ENCODE measurements around the gene GLIS2.

GLIS2 gene

DNA sequence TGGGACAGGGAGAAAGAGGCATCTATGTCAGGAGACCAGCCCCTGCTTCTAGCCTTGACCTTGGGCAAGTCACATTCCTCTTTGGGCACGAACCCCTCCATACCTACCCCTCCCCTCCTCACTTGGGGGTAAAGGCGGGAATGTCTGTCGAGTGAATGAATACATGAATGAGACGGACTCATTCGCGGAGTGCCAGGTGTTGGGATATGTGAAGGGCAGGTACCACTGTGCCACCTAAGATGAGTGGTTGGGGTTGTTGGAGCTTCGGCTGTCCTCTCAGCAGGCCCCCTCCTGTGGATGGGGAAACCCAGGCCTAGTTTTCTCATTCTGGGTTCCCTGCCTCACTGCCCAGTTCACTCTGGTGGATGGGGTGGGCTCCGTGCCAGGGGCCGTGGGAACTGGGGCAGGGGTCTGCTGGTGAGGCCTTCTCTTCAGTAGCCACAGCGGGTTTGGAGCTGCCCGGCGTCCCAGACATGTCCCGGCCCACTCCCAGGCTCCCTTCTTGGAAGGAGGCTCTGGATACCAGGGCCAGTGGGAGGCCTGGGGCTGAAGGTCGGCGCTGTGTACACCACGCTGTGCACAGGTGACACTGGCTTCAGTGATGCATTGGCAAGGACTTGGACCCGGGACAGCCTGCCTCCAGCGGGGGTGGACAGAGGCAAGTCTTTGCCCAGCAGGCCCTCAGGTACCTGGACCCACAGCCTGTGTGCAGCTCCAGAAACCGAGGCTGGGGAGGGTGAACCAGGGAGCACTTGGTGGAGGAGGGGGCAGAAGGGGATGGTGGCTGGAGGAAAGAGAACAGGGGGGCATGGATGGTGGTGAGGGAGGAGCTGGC is 5.6 kb downstream of the GLIS2 start:
- TF ChIP-seq FOXP2 (optimal IDR thresholded peaks at IDR 0.05; ENCODE audit: borderline replicate concordance, extremely low read depth, extremely low read length, insufficient read depth) (no peak), POLR2AphosphoS5 (IDR thresholded peaks at IDR 0.05; ENCODE audit: low read depth, low read length) (no peak), SIN3A (IDR thresholded peaks at IDR 0.05; ENCODE audit: borderline replicate concordance, insufficient read depth, low read length) (no peak), TAF1 (IDR thresholded peaks at IDR 0.05; ENCODE audit: borderline replicate concordance, insufficient read depth, low read length) (no peak)
- TF ChIP-seq, protein P1, sequence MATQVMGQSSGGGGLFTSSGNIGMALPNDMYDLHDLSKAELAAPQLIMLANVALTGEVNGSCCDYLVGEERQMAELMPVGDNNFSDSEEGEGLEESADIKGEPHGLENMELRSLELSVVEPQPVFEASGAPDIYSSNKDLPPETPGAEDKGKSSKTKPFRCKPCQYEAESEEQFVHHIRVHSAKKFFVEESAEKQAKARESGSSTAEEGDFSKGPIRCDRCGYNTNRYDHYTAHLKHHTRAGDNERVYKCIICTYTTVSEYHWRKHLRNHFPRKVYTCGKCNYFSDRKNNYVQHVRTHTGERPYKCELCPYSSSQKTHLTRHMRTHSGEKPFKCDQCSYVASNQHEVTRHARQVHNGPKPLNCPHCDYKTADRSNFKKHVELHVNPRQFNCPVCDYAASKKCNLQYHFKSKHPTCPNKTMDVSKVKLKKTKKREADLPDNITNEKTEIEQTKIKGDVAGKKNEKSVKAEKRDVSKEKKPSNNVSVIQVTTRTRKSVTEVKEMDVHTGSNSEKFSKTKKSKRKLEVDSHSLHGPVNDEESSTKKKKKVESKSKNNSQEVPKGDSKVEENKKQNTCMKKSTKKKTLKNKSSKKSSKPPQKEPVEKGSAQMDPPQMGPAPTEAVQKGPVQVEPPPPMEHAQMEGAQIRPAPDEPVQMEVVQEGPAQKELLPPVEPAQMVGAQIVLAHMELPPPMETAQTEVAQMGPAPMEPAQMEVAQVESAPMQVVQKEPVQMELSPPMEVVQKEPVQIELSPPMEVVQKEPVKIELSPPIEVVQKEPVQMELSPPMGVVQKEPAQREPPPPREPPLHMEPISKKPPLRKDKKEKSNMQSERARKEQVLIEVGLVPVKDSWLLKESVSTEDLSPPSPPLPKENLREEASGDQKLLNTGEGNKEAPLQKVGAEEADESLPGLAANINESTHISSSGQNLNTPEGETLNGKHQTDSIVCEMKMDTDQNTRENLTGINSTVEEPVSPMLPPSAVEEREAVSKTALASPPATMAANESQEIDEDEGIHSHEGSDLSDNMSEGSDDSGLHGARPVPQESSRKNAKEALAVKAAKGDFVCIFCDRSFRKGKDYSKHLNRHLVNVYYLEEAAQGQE (IDR thresholded peaks at IDR 0.05; ENCODE audit: insufficient read depth in 1 of 2, low read depth in 2 of 2, low read length in 2 of 2), result no peak

DNA sequence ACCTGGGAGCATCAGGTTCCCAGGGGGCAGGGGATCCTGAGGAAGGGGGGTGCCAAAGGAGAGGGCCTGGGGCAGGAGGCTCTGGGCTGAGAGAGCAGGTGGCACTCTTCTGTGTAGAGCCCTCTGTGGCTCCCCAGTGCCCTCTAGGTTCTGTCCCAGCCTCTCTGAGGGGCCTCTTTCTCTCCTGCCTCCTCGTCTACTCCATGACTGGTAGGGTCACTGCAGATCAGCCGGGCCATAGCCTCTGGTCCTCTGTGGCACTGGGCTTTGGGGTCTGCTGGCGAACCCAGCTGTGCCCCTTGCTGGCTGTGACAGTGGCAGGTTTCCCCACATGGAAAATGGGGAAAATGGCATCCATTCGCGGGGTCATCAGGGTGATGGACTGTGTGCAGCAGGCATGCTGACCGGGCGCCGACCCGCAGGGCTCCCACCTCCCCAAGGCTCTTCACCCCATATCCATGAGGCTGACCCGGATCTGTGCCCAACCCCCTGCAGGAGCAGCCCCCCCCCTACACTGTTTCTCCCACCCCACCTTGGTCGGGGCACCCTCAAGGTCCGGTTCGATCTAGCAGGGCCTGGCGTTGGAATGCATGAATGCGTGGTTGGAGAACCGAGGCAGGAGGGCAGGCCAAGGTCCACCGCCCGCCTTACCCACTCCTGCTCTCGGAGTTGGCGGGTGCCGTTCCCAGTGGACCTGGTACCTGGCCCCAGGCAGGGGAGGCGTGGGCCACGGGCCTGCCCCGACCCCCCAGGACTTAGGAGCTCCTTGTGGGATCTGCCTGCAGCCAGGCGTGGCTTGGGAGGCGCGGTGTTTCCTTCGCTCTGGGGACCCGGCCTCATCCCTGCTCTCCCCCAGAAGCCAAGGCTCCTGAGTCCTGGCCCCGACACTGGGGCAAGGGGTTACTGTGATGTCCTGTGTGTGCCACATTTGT is 6.5 kb downstream of the GLIS2 start:
- TF ChIP-seq POLR2AphosphoS5 (IDR thresholded peaks at IDR 0.05; ENCODE audit: low read depth, low read length) (no peak), SIN3A (IDR thresholded peaks at IDR 0.05; ENCODE audit: borderline replicate concordance, insufficient read depth, low read length) (no peak), FOXP2 (optimal IDR thresholded peaks at IDR 0.05; ENCODE audit: borderline replicate concordance, extremely low read depth, extremely low read length, insufficient read depth) (no peak), TAF1 (IDR thresholded peaks at IDR 0.05; ENCODE audit: borderline replicate concordance, insufficient read depth, low read length) (no peak)
- TF ChIP-seq, protein P1 (IDR thresholded peaks at IDR 0.05; ENCODE audit: insufficient read depth in 1 of 2, low read depth in 2 of 2, low read length in 2 of 2), result no peak

DNA sequence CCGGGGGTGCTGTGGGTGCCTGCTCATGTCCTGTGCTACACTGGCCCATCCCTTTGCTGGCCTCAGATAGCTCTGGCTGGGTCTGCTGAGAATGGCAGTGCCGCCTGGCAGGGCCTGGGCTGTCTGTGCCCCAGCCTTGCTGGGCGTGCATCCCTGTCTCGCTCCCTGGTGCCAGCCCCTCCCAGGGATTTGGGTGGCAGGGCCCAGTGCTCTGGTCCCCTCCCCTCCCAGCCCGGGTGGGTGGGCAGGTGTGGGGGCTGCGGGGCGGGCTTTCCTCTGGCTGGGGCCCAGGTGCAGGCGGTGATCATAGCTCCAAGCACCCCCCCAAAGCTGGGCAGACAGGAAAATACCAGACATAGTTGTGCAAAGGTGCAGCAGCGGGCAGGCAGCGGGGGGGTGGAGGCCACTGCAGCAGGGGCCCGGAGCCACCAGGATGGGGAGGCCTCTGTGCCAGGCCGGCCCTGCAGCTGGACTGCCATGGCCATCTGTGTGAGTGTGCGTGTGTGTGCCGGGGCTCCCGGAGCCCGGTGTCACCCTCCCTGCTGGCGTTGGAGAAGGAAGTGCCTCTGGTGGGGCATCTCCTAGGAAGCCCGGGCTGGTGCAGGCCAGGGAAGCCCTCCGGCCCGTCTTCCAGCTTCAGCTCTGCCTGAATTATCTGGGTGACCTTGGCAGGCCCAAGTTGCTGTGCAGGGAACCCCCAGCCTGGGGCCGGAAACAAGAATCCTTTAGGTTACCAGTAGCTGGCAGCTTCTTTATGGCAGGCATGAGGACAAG is 7.4 kb downstream of the GLIS2 start:
- TF ChIP-seq, protein P1 (IDR thresholded peaks at IDR 0.05; ENCODE audit: insufficient read depth in 1 of 2, low read depth in 2 of 2, low read length in 2 of 2), result no peak
- no peak for TF ChIP-seq TAF1 (IDR thresholded peaks at IDR 0.05; ENCODE audit: borderline replicate concordance, insufficient read depth, low read length)

DNA sequence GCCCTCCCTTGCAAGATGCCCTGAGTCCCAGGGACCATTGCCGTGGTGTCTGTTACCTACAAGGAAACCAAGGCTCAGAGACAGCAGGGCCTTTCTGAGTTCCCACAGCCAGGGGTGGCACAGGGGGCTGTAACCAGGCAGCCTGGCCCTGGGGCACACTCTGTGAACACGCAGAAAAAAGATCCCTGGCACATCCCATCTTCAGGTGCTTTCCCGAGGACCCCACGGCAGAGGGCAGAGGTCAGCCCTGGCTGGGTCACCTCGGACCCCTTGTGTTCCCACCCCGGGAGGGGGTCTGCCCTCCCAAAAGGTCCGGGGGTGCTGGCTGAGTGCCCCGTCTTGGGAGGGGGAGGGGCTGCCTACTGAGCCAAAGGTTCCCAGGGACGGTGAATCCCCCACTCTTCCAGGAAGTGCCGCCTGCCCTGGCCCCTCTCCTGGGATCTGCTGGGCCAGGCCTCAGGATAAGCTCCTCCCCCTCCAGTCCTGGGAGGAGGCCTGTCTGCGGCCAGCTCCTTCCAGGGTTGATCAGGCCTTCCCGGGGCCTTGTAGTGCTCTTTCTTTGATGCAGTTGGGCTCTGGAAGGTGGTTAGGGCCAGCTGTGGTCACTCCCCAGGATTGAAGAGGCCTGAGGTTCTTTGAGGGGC is 8.1 kb downstream of the GLIS2 start:
- TF ChIP-seq FOXP2 (optimal IDR thresholded peaks at IDR 0.05; ENCODE audit: borderline replicate concordance, extremely low read depth, extremely low read length, insufficient read depth) (no peak), SIN3A (IDR thresholded peaks at IDR 0.05; ENCODE audit: borderline replicate concordance, insufficient read depth, low read length) (no peak), TAF1 (IDR thresholded peaks at IDR 0.05; ENCODE audit: borderline replicate concordance, insufficient read depth, low read length) (no peak), POLR2AphosphoS5 (IDR thresholded peaks at IDR 0.05; ENCODE audit: low read depth, low read length) (no peak)
- TF ChIP-seq, protein P1 (IDR thresholded peaks at IDR 0.05; ENCODE audit: insufficient read depth in 1 of 2, low read depth in 2 of 2, low read length in 2 of 2), result no peak
